Right atrium auricular region (tissue), 2 donors: ENCODE results near the gene PRAC2. TPM values are rescaled to one million over a fixed set of nuclear protein-coding genes. Genes with fewer than 3 reads are reported as not detected.
"Not testable (repeated sequence)": the region's sequence is repeated elsewhere in the genome, so short reads cannot be mapped to it uniquely, and the experiment has no call there.

Source experiments
- DNase-seq: peaks from one replicate; pipeline ENCODE4 v3.0.0-alpha.2; 2019; ENCODE audit warnings: low spot score
- H3K27ac ChIP-seq, 2 donors: fragments of 200-600 bp; sonication (generic); 1 replicate in 1 of 2; 2 replicates in 1 of 2; pipeline ENCODE4 v1.5.1; 2016 to 2019
- H3K27me3 ChIP-seq, 2 donors: fragments of 200-600 bp; sonication (generic); one replicate each; pipeline versions ENCODE4 v1.5.1 to v1.6.0; 2017 to 2019
- H3K36me3 ChIP-seq: fragments of 200-600 bp; sonication (generic); one replicate; pipeline ENCODE4 v1.5.1; 2016
- H3K4me1 ChIP-seq, 2 donors: fragments of 200-600 bp; sonication (generic); one replicate each; pipeline versions ENCODE4 v1.5.1 to v1.6.0; 2017 to 2019
- H3K4me3 ChIP-seq, 2 donors: fragments of 200-600 bp; sonication (generic); 1 replicate in 1 of 2; 2 replicates in 1 of 2; pipeline ENCODE4 v1.5.1; 2017 to 2019; ENCODE audit warnings: mild to moderate bottlenecking in 1 of 2, moderate library complexity in 1 of 2
- H3K9me3 ChIP-seq, 2 donors: fragments of 200-600 bp; sonication (generic); one replicate each; pipeline ENCODE4 v1.5.1; 2019
- total RNA-seq, 2 donors: library from RNA; depleted of rRNA; stranded (reverse); fragments of >200 nt; gene quantifications; one replicate each; pipeline ENCODE4 v1.1.0, GENCODE V29; 2016
- TF ChIP-seq, protein P1 (sequence below), 2 donors: fragments of 200-600 bp; sonication (generic); IDR thresholded peaks; one replicate each; pipeline ENCODE4 v1.5.1; 2019; ENCODE audit warnings: antibody characterized with exemption in 2 of 2

The PRAC2 gene
- total RNA-seq, 2 donors from 2014 or later: not detected

DNA sequence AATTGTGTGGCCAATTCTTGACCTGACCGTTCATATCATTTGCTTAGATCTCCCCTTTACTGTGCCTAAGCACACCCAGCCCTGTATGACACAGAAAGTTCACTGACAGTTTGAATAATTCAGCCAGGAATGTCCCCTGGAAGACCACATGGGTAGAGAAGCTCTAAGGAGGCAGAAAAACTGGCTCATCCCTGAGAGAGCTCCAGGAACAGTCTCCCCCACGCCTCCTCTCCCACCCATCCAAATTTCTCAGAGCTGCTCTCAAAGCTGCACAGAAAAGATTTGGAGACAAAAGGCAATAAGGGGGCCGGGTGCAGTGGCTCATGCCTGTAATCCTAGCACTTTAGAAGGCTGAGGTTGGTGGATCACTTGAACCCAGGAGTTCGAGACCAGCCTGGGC is 11.9 kb upstream of the PRAC2 start:
- H3K27ac ChIP-seq: no peak overlapping the region
- TF ChIP-seq, protein P1, sequence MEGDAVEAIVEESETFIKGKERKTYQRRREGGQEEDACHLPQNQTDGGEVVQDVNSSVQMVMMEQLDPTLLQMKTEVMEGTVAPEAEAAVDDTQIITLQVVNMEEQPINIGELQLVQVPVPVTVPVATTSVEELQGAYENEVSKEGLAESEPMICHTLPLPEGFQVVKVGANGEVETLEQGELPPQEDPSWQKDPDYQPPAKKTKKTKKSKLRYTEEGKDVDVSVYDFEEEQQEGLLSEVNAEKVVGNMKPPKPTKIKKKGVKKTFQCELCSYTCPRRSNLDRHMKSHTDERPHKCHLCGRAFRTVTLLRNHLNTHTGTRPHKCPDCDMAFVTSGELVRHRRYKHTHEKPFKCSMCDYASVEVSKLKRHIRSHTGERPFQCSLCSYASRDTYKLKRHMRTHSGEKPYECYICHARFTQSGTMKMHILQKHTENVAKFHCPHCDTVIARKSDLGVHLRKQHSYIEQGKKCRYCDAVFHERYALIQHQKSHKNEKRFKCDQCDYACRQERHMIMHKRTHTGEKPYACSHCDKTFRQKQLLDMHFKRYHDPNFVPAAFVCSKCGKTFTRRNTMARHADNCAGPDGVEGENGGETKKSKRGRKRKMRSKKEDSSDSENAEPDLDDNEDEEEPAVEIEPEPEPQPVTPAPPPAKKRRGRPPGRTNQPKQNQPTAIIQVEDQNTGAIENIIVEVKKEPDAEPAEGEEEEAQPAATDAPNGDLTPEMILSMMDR (IDR thresholded peaks at IDR 0.05): no peak
- no peaks in the 10 kb centered on the region for H3K36me3 ChIP-seq
- no peaks in the 10 kb centered on the region for H3K9me3 ChIP-seq
- no peaks in the 10 kb centered on the region for H3K4me1 ChIP-seq
- peaks cover 0 to 3% of the 10 kb centered on the region in 2 donors for H3K27me3 ChIP-seq
- H3K4me3 ChIP-seq: no peak overlapping the region
- DNase-seq: no peak

DNA sequence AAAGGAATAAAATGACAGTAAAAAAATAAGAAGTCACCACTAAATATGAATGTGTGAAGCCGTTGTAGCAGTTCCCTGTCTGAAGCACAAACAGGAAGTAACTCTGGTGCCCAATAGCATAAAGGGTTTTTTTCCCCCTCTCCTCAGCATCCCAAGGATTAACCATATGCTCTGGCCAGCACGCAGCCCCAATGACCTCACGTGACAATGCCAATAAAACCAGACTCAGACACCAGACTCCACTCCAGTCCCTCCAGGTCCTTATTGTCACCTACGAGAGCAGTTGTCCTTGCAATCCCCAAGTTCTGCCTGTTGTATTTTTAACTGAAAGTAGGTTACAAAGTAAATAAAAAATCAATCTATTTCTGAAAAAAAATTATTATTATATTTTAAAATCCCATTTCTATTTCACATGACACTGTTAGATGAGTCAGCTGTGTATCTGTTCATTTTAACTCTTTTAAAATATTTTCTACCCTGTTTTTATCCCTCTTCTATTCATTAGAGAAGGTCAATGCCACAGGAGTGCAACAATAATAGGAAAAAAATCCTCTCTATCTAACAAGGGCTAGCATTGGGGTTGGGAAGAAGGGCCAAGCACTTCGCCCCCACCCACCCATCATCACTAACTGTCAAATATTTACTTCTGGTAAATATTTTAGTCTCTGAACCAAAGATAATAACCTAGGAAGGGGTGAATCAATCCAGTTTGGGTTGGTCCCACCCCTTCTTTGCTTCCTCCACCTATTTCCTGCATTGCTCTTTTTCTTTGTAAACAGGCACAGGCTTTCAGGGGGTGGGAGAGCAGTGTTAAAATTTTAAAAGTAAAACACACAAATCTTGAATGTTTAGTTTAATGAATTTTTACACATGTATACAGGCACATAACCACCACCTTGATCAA is 7.2 kb upstream of the PRAC2 start:
- no peaks in the 10 kb centered on the region for H3K9me3 ChIP-seq
- no peak for DNase-seq
- peaks cover 33 to 46% of the 10 kb centered on the region in 2 donors for H3K27me3 ChIP-seq
- H3K4me3 ChIP-seq: no peak overlapping the region
- peaks cover 0 to 14% of the 10 kb centered on the region in 2 donors for H3K4me1 ChIP-seq
- no peaks in the 10 kb centered on the region for H3K36me3 ChIP-seq
- TF ChIP-seq, protein P1 (IDR thresholded peaks at IDR 0.05): no peak
- H3K27ac ChIP-seq: no peak overlapping the region

DNA sequence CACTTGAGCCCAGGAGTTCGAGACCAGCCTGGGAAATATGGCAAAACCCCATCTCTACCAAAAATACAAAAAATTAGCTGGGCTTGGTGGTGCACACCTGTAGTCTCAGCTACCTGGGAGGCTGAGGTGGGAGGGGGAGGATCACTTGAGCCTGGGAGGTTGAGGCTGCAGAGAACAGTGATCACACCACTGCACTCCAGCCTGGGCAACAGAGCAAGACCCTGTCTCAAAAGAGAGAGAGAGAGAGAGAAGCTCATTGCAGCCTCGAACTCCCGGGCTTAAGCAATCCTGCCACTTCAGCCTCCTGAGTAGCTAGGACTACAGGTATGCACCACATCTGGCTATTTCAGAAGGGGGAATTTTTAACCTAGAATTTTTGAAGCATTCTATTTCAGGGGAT is 6.4 kb upstream of the PRAC2 start:
- H3K36me3 ChIP-seq, H3K27ac ChIP-seq, DNase-seq, H3K4me3 ChIP-seq, H3K9me3 ChIP-seq: not testable (repeated sequence)
- Histone ChIP-seq H3K4me1 (peaks cover 0 to 14% of the 10 kb centered on the region in 2 donors), H3K27me3 (peaks cover 40 to 53% of the 10 kb centered on the region in 2 donors)

DNA sequence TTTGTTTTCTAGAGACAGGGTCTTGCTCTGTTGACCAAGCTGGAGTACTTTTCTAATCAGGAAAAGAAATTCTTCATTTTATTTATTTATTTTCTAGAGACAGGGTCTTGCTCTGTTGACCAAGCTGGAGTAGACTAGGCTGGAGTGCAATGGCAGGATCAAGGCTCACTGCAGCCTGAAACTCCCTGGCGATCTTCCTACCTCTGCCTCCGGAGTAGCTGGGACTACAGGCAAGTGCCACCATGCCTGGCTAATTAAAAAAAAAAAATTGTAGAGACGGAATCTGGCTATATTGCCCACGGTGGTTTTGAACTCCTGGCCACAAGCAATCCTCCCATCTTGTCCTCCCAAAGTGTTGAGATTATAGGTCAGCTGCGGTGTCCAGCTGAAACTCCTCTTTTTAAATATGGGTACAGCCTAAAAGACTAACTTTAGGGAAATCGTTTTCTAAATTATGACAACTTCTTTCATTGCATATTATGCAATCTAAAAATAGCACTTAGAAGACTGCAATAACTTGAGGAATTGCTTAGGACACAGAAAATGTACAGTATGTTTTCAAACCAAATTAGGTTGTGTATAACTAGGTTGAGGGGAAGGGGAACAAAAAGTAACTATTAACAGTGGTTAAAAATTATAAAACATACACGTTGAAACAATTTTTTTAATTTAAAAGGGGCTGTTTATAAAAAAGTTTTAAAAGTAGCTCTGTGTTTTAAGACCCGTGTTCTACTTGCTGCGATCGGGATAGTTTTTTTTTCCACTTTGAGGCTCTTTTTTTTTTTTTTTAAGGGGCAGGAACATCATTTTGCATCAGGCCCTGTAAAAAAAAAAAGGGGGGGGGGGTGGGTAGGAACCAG is 5.4 kb upstream of the PRAC2 start:
- Histone ChIP-seq H3K27me3 (peaks cover 49 to 63% of the 10 kb centered on the region in 2 donors), H3K27ac (no peak overlapping the region)
- TF ChIP-seq, protein P1 (IDR thresholded peaks at IDR 0.05): no peak

DNA sequence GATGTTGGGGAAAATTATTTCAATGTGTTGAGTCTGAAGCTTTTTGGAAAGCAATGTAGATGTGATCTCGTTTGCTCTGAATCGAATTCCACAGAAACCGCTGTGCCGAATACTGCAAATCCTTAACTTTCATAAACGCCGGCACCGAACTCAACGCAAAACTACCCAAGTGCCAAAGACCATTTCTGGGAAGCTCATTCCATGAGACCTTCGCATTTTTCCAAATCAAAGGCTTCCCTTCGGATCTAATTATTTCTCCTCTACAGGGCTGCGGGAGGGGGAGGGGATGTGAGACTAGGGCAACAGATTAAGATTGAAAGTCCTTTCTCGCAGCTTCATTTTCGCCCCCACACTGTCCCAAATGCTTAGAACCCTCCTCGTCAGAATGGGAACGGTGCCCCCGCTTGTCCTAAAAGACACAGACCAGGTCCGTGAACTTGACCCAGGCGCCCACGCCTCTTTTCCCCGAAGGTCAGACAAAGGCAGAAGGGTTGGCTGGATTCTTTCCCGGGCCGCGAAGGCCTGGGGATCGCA is 4.7 kb upstream of the PRAC2 start:
- Histone ChIP-seq H3K9me3 (no peaks in the 10 kb centered on the region), H3K4me1 (peaks cover 0 to 18% of the 10 kb centered on the region in 2 donors), H3K27ac (no peak overlapping the region), H3K4me3 (no peak overlapping the region), H3K36me3 (no peaks in the 10 kb centered on the region), H3K27me3 (peaks cover 56 to 69% of the 10 kb centered on the region in 2 donors)
- no peak for DNase-seq
- TF ChIP-seq, protein P1 (IDR thresholded peaks at IDR 0.05): no peak

More for the DNA sequence above, 5.4 kb upstream of the PRAC2 start:
- H3K4me3 ChIP-seq: no peak overlapping the region
- H3K36me3 ChIP-seq: no peaks in the 10 kb centered on the region
- peaks cover 0 to 14% of the 10 kb centered on the region in 2 donors for H3K4me1 ChIP-seq
- no peaks in the 10 kb centered on the region for H3K9me3 ChIP-seq
- no peak for DNase-seq
